ENCODE data around the gene KIFBP. TPM values are rescaled to one million over a fixed set of nuclear protein-coding genes. Genes with fewer than 3 reads are reported as not detected.
A peak's percentile ranks its signal among the peaks of the same experiment; 100 is the strongest.

Gene KIFBP
- total RNA-seq, 3 donors from 2014 or later (not counting 1 experiment from before 2014, with no cell fraction given): 3.5 to 4.4 (median 4.0) TPM

DNA sequence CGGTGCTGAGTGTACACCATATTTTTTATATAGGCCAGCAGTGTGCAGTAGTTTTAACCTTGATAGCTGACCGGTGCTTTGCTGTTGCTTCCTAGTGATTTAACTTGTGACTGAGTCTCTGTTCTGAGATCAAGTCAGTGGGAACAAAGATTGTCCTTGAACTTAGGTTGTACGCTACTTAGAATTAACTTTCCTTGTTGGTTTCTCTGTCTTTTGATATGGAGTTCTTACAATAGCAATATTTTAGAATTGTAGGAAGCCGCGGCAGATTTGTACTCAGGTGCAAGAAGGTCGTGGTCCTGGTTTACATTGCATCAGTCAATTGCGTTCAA lies 31.4 kb upstream of the KIFBP start:
- ATAC-seq: no peak
- peaks cover 31 to 38% of the 10 kb centered on the region in 2 donors for H3K4me1 Mint-ChIP-seq

DNA sequence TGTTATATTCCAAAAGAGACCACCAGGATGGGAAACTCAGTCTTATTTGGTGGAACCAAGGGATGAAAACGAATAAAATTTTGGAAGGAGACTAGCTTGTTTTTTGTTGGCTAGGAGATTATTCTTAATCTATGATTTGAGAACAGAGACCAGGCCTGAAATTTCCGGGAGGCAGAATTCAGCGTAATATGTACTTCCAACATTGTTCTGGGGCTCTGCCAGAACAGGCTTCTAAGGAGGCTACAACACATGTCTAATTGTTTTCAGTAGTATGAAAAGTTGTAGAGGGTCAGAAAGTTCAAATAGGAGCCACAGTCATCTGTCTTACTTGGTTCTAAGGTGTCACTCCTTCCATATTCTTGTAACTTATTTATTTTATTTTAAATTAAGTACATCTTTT lies 30.9 kb upstream of the KIFBP start:
- DNase-seq: no peak

More for the DNA sequence above, 31.4 kb upstream of the KIFBP start:
- Histone ChIP-seq H3K4me1 (ENCODE audit: control insufficient read depth, insufficient read depth, low read length) (peaks cover 25% of the 10 kb centered on the region), H3K4me3 (ENCODE audit: low read length) (peak overlapping the region; percentile 72), H3K36me3 (ENCODE audit: control insufficient read depth, insufficient read depth, low read length) (peaks cover 23% of the 10 kb centered on the region), H3K27me3 (ENCODE audit: control insufficient read depth, insufficient read depth, low read length) (no peaks in the 10 kb centered on the region), H3K9me3 (ENCODE audit: control insufficient read depth, insufficient read depth, low read length) (no peaks in the 10 kb centered on the region), H3K27ac (ENCODE audit: low read length) (peak overlapping the region; percentile 86)
- Mint-ChIP-seq H3K27me3 (ENCODE audit: low read depth in 2 of 2) (no peaks in the 10 kb centered on the region), H3K27ac (peak overlapping the region; percentile 99), H3K36me3 (peaks cover 19% of the 10 kb centered on the region), H3K9me3 (no peaks in the 10 kb centered on the region), H3K4me3 (peak overlapping the region; percentile 99)
- intact Hi-C loops (cut with micrococcal nuclease): loop anchor here (2.0 to 5.0 kb wide), 2 partner anchors 134 to 450 kb away; no protein-coding TSS in a partner anchor
- no peak for DNase-seq
- TF ChIP-seq, protein P1, sequence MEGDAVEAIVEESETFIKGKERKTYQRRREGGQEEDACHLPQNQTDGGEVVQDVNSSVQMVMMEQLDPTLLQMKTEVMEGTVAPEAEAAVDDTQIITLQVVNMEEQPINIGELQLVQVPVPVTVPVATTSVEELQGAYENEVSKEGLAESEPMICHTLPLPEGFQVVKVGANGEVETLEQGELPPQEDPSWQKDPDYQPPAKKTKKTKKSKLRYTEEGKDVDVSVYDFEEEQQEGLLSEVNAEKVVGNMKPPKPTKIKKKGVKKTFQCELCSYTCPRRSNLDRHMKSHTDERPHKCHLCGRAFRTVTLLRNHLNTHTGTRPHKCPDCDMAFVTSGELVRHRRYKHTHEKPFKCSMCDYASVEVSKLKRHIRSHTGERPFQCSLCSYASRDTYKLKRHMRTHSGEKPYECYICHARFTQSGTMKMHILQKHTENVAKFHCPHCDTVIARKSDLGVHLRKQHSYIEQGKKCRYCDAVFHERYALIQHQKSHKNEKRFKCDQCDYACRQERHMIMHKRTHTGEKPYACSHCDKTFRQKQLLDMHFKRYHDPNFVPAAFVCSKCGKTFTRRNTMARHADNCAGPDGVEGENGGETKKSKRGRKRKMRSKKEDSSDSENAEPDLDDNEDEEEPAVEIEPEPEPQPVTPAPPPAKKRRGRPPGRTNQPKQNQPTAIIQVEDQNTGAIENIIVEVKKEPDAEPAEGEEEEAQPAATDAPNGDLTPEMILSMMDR (IDR thresholded peaks at IDR 0.05): no peak
- 56% methylated on average over 7 of the region's 7 CpGs for WGBS (ENCODE audit: insufficient coverage)

DNA sequence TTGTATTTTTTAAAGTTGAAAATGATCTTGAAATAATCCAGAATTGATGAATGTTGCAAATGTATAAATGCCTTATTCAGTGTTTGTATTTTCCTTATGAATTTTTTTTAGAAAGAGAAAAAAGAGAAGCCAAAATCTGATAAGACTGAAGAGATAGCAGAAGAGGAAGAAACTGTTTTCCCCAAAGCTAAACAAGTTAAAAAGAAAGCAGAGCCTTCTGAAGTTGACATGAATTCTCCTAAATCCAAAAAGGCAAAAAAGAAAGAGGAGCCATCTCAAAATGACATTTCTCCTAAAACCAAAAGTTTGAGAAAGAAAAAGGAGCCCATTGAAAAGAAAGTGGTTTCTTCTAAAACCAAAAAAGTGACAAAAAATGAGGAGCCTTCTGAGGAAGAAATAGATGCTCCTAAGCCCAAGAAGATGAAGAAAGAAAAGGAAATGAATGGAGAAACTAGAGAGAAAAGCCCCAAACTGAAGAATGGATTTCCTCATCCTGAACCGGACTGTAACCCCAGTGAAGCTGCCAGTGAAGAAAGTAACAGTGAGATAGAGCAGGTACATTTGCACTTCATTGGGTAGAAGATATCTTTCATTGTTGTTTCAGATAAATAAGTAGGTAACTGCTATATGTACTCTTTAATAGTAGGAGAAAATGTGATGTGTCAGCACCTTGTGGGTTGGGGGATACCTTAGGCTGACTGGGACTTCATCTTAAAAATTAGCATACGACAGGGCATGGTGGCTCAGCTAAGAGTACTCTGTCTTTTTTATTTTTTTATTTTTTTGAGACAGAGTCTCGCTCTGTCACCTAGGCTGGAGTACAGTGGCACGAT lies 28.7 kb upstream of the KIFBP start:
- peak overlapping the region; percentile 7 for H3K4me3 Mint-ChIP-seq
- Histone ChIP-seq H3K4me1 (ENCODE audit: control insufficient read depth, insufficient read depth, low read length) (peaks cover 22% of the 10 kb centered on the region), H3K36me3 (ENCODE audit: control insufficient read depth, insufficient read depth, low read length) (peaks cover 47% of the 10 kb centered on the region), H3K27me3 (ENCODE audit: control insufficient read depth, insufficient read depth, low read length) (no peaks in the 10 kb centered on the region), H3K27ac (ENCODE audit: low read length) (no peak overlapping the region), H3K9me3 (ENCODE audit: control insufficient read depth, insufficient read depth, low read length) (no peaks in the 10 kb centered on the region), H3K4me3 (ENCODE audit: low read length) (no peak overlapping the region)
- no peak for DNase-seq
- no peaks in the 10 kb centered on the region for H3K9me3 Mint-ChIP-seq
- WGBS (ENCODE audit: insufficient coverage): 90% methylated on average over 4 of the region's 4 CpGs
- peaks cover 31 to 38% of the 10 kb centered on the region in 2 donors for H3K4me1 Mint-ChIP-seq
- TF ChIP-seq, protein P1 (IDR thresholded peaks at IDR 0.05): no peak
- intact Hi-C loops (cut with micrococcal nuclease): loop anchor here (5.0 kb wide), 1 partner anchor 447 kb away; no protein-coding TSS in a partner anchor
- ATAC-seq: no peak
- H3K27me3 Mint-ChIP-seq (ENCODE audit: low read depth in 2 of 2): no peaks in the 10 kb centered on the region
- H3K36me3 Mint-ChIP-seq: peaks cover 19% of the 10 kb centered on the region
- H3K27ac Mint-ChIP-seq: peak overlapping the region; percentile 65 to 85

More for the DNA sequence above, 30.9 kb upstream of the KIFBP start:
- H3K27me3 Mint-ChIP-seq (ENCODE audit: low read depth in 2 of 2): no peaks in the 10 kb centered on the region
- Histone ChIP-seq H3K9me3 (ENCODE audit: control insufficient read depth, insufficient read depth, low read length) (no peaks in the 10 kb centered on the region), H3K4me1 (ENCODE audit: control insufficient read depth, insufficient read depth, low read length) (peaks cover 25% of the 10 kb centered on the region), H3K4me3 (ENCODE audit: low read length) (peak overlapping the region; percentile 72), H3K36me3 (ENCODE audit: control insufficient read depth, insufficient read depth, low read length) (peaks cover 27% of the 10 kb centered on the region), H3K27me3 (ENCODE audit: control insufficient read depth, insufficient read depth, low read length) (no peaks in the 10 kb centered on the region), H3K27ac (ENCODE audit: low read length) (peak overlapping the region; percentile 86)
- peak overlapping the region; percentile 99 for H3K4me3 Mint-ChIP-seq
- H3K9me3 Mint-ChIP-seq: no peaks in the 10 kb centered on the region
- no peak for ATAC-seq
- TF ChIP-seq, protein P1 (IDR thresholded peaks at IDR 0.05): no peak
- peaks cover 19% of the 10 kb centered on the region for H3K36me3 Mint-ChIP-seq
- H3K27ac Mint-ChIP-seq: peak overlapping the region; percentile 99
- peaks cover 31 to 38% of the 10 kb centered on the region in 2 donors for H3K4me1 Mint-ChIP-seq
- 93% methylated on average over 3 of the region's 3 CpGs for WGBS (ENCODE audit: insufficient coverage)
- intact Hi-C loops (cut with micrococcal nuclease): loop anchor here (2.0 to 5.0 kb wide), 2 partner anchors 133 to 450 kb away; no protein-coding TSS in a partner anchor
